ENCODE results near the gene SHD. TPM values are rescaled to one million over a fixed set of nuclear protein-coding genes. Genes with fewer than 3 reads are reported as not detected.
"Not testable (repeated sequence)": the region's sequence is repeated elsewhere in the genome, so short reads cannot be mapped to it uniquely, and the experiment has no call there.

SHD gene
- total RNA-seq, 1 experiment from 2014 or later = not detected

DNA sequence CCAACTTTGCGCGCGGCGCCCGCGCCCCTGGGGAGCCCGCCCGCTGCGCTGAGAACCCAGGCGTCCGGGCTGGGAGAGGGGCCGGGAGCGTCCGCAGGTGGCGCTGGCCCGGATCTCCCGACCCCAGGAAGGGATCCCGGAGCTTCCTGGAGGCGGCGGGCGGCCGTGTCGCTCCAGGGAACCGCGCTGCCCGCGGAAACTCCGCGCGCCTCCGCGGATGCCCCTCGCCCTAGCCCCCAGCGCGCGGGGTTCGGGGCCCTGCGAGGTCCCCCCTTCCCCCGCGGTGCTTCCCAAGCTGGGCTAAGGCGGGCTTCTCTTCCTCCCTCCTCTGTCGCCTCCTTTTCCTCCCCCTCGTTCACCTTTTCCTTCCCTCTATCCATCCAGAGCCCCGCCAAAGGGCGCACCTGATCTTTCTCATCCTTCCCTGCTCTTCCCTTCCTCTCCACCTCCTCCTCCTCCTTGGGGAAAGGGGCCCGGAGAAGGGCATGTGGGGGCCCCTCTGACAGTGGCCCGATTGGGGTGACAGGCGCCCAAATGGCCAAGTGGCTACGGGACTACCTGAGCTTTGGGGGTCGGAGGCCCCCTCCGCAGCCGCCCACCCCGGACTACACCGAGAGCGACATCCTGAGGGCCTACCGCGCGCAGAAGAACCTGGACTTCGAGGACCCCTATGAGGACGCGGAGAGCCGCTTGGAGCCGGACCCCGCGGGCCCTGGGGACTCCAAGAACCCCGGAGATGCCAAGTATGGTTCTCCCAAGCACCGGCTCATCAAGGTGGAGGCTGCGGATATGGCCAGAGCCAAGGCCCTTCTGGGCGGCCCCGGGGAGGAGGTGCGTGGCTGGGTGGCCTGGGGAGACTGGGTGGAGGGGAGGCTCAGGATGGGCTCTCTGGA lies 710 bp downstream of the SHD start:
- Histone ChIP-seq H3K27ac (no peak overlapping the region), H3K79me2 (ENCODE audit: low read depth) (no peaks in the 10 kb centered on the region), H3K9me3 (ENCODE audit: insufficient read depth, low read depth) (no peaks in the 10 kb centered on the region), H3K36me3 (ENCODE audit: low read depth) (no peaks in the 10 kb centered on the region), H3K27me3 (ENCODE audit: insufficient read depth, low read depth) (no peaks in the 10 kb centered on the region), H3K4me1 (replicated peaks; ENCODE audit: insufficient read depth) (no peaks in the 10 kb centered on the region), H2AFZ (no peak overlapping the region), H3K4me2 (no peak overlapping the region), H3K9me2 (ENCODE audit: insufficient read depth) (no peaks in the 10 kb centered on the region), H3K4me3 (no peak overlapping the region), H3F3A (ENCODE audit: insufficient read depth, low read depth) (no peaks in the 10 kb centered on the region), H4K20me1 (ENCODE audit: insufficient read depth) (no peaks in the 10 kb centered on the region)
- TF ChIP-seq, protein P1, sequence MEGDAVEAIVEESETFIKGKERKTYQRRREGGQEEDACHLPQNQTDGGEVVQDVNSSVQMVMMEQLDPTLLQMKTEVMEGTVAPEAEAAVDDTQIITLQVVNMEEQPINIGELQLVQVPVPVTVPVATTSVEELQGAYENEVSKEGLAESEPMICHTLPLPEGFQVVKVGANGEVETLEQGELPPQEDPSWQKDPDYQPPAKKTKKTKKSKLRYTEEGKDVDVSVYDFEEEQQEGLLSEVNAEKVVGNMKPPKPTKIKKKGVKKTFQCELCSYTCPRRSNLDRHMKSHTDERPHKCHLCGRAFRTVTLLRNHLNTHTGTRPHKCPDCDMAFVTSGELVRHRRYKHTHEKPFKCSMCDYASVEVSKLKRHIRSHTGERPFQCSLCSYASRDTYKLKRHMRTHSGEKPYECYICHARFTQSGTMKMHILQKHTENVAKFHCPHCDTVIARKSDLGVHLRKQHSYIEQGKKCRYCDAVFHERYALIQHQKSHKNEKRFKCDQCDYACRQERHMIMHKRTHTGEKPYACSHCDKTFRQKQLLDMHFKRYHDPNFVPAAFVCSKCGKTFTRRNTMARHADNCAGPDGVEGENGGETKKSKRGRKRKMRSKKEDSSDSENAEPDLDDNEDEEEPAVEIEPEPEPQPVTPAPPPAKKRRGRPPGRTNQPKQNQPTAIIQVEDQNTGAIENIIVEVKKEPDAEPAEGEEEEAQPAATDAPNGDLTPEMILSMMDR (conservative IDR thresholded peaks at IDR 0.05) = no peak
- no peak for TF ChIP-seq EZH2 (IDR thresholded peaks at IDR 0.05; ENCODE audit: low read depth)
- CTCF ChIA-PET = no interaction called here
- intact Hi-C loops (cut with micrococcal nuclease; ENCODE audit: unreplicated experiment) = no loop called here
- BruUV-seq (replicated peaks) = no TSS peak
- DNase-seq = no peak
- POLR2A ChIA-PET (ENCODE audit: unreplicated experiment) = no interaction called here

GRCh38 chr19:4284176-4284958 lies 5.3 kb downstream of the SHD start:
- Histone ChIP-seq H3K9me3 (ENCODE audit: insufficient read depth, low read depth) (no peaks in the 10 kb centered on the region), H3F3A (ENCODE audit: insufficient read depth, low read depth) (no peaks in the 10 kb centered on the region), H4K20me1 (ENCODE audit: insufficient read depth) (no peaks in the 10 kb centered on the region), H3K79me2 (ENCODE audit: low read depth) (no peaks in the 10 kb centered on the region), H3K4me2 (peak overlapping the region; percentile 42), H3K27ac (no peak overlapping the region), H3K4me1 (replicated peaks; ENCODE audit: insufficient read depth) (no peaks in the 10 kb centered on the region), H3K27me3 (ENCODE audit: insufficient read depth, low read depth) (no peaks in the 10 kb centered on the region), H3K4me3 (no peak overlapping the region), H2AFZ (no peak overlapping the region), H3K36me3 (ENCODE audit: low read depth) (no peaks in the 10 kb centered on the region), H3K9me2 (ENCODE audit: insufficient read depth) (no peaks in the 10 kb centered on the region)
- BruUV-seq (replicated peaks) = no TSS peak
- DNase-seq = peak; percentile 17 to 63
- TF ChIP-seq EZH2 (IDR thresholded peaks at IDR 0.05; ENCODE audit: low read depth) = no peak
- TF ChIP-seq, protein P1 (conservative IDR thresholded peaks at IDR 0.05) = no peak
- POLR2A ChIA-PET (ENCODE audit: unreplicated experiment) = interaction anchor here (0.8 kb wide), 1 partner anchor 122 kb away, joined by 7 read pairs; no protein-coding TSS in a partner anchor
- intact Hi-C loops (cut with micrococcal nuclease; ENCODE audit: unreplicated experiment) = no loop called here
- CTCF ChIA-PET = no interaction called here

DNA sequence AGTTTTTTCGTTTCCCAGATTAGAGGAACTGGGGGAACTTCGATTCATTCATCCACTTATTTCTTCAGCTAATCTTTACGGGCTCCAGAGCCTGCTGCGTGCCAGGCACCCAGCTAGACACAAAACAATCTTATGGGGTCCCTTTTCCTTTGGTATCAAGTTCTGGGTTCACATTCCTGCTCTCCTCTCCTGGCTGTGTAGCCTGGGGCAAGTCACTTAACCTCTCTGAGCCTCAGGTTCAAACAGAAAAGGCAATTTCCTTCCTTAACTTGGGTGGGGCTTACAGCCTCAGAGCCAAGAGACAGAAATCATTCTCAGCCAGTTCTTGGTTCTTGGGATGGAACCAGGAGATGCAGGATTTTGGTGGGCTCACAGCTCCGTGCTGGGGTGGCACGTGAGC lies 5.9 kb downstream of the SHD start:
- Histone ChIP-seq H3K4me1 (replicated peaks; ENCODE audit: insufficient read depth) (no peaks in the 10 kb centered on the region), H3K9me3 (ENCODE audit: insufficient read depth, low read depth) (no peaks in the 10 kb centered on the region), H4K20me1 (ENCODE audit: insufficient read depth) (no peaks in the 10 kb centered on the region), H3K9me2 (ENCODE audit: insufficient read depth) (no peaks in the 10 kb centered on the region), H3F3A (ENCODE audit: insufficient read depth, low read depth) (no peaks in the 10 kb centered on the region), H2AFZ (no peak overlapping the region), H3K4me3 (no peak overlapping the region), H3K27ac (no peak overlapping the region), H3K27me3 (ENCODE audit: insufficient read depth, low read depth) (no peaks in the 10 kb centered on the region), H3K4me2 (peak overlapping the region; percentile 42; the same call in 1 of the 2 replicates), H3K36me3 (ENCODE audit: low read depth) (no peaks in the 10 kb centered on the region), H3K79me2 (ENCODE audit: low read depth) (no peaks in the 10 kb centered on the region)
- no peak for DNase-seq
- BruUV-seq (replicated peaks) = no TSS peak
- intact Hi-C loops (cut with micrococcal nuclease; ENCODE audit: unreplicated experiment) = no loop called here
- ChIA-PET CTCF (no interaction called here), POLR2A (ENCODE audit: unreplicated experiment) (no interaction called here)
- TF ChIP-seq, protein P1 (conservative IDR thresholded peaks at IDR 0.05) = no peak
- no peak for TF ChIP-seq EZH2 (IDR thresholded peaks at IDR 0.05; ENCODE audit: low read depth)

DNA sequence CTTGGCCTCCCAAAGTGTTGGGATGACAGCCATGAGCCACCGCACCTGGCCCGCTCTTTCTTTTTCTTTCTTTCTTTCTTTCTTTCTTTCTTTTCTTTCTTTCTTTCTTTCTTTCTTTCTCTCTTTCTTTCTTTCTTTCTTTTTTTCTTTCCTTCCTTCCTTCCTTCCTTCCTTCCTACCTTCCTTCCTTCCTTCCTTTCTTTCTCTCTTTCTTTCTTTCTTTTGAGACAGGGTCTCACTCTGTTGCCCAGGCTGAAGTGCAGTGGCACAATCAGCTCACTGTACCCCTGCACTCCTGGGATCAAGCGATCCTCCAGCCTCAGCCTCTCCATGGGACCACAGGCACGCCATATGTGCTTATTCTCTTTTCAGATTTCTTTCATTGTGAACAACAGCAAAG lies 7.1 kb downstream of the SHD start:
- BruUV-seq (replicated peaks); CTCF ChIA-PET; POLR2A ChIA-PET (ENCODE audit: unreplicated experiment): not testable (repeated sequence)

More for the DNA sequence above, 7.1 kb downstream of the SHD start:
- DNase-seq; H3K4me2 ChIP-seq; H3K27ac ChIP-seq; H3F3A ChIP-seq (ENCODE audit: insufficient read depth, low read depth); H3K4me3 ChIP-seq; H3K36me3 ChIP-seq (ENCODE audit: low read depth); H4K20me1 ChIP-seq (ENCODE audit: insufficient read depth); H3K9me2 ChIP-seq (ENCODE audit: insufficient read depth); H3K4me1 ChIP-seq (replicated peaks; ENCODE audit: insufficient read depth); H3K27me3 ChIP-seq (ENCODE audit: insufficient read depth, low read depth); H2AFZ ChIP-seq; H3K79me2 ChIP-seq (ENCODE audit: low read depth); H3K9me3 ChIP-seq (ENCODE audit: insufficient read depth, low read depth); intact Hi-C loops (cut with micrococcal nuclease; ENCODE audit: unreplicated experiment): not testable (repeated sequence)
